Activated T-cell treated with anti-CD3 and anti-CD28 coated beads for 48 hours (primary cell): ENCODE results near the gene EIF4G3.
"Not testable (repeated sequence)": the region's sequence is repeated elsewhere in the genome, so short reads cannot be mapped to it uniquely, and the experiment has no call there.

Experiments
- DNase-seq: peaks from one replicate; pipeline ENCODE4 v3.0.0-alpha.2; 2020; ENCODE audit warnings: low read depth

EIF4G3 gene

DNA sequence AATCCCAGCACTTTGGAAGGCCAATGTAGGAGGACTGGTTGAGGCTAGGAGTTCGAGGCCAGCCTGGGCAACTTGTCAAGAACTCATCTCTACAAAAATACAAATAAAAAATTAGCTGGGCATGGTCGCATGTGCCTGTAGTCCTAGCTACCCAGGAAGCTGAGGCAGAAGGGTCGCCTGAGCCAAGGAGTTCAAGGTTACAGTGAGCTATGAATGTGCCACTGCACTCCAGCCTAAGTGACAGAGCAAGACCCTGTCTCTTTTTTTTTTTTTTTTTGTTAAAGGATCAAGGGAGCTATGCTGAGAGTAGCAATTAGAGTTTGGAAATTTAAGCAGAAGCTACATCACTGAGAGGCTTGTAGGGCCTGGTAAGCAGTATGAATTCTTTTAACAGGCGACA lies 70.9 kb downstream of the EIF4G3 start:
- DNase-seq, result no peak

DNA sequence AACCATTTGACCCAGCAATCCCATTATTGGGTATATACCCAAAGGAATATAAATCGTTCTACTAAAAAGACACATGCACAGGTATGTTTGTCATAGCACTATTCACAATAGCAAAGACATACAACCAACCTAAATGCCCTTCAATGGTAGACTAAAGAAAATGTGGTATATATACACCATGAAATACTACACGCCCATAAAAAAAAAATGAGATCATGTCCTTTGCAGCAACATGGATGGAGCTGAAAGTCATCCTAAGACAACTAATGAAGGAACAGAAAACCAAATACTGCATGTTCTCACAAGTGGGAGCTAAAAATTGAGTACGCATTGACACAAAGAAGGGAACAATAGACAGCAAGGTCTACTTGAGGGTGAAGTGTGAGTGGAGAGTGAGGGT lies 72.0 kb downstream of the EIF4G3 start:
- DNase-seq, result no peak

DNA sequence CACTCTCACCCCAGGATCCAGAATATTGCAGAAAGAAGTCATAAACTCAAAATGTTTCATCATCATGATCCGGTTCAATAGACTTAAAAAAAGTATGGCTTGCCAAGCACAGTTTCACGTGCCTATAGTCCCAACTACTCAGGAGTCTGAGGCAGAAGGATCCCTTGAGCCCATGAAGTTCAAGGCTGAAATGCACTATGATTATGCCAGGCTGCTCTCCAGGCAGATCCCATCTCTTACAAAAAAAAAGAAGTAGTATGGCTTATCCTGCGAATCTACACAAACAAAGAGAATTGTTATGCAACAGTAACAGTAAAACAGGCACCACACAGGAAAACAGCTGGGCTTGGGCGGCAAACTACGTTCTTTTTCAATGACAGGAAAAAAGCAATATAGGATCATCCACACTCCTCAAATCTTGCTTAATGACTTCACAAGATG lies 76.2 kb downstream of the EIF4G3 start:
- no peak for DNase-seq

DNA sequence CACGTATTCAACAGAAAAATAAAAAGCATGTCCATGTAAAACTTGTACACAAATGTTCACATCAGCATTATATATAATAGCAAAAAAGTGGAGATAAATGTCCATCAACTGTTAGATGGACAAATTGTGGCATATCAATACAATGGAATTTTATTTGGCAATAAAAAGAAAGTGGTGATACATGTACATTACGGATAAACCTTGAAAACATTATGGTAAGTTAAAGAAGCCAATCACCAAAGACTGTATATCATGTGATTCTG lies 76.9 kb downstream of the EIF4G3 start:
- no peak for DNase-seq

DNA sequence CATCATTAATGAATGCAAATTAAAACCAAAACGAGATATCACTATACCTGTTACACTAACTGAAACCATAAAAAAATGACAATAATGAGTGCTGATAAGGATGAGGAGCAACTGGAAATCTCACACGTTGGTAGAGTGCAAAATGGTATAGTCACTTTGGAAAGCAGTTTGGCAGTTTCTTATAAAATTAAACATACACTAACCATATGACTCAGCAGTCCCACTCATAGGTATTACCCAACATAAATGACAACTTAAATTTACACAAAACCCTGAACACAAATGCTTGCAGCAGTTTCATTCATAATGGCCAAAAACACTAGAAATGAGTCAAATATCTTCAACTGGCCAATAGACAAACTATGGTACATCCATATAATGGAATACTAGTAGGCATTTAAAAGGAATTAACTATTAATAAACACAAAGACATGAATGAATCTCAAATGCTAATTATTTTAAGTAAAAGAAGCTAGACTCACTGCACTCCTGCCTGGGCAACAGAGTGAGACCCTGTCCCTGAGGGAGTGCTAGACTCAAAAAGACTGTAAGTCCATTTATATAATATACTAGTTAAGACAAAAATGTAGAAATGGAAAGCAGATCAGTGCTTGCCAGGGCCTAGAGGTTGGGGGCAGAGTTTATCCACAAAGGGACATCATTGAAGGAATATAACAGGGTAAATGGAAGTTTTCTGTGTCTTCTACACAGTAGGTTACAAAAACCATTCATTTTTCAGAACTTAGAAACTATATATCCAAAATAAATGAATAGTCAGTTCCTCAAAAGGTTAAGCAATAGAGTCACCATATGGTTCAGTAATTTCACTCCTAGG lies 77.4 kb downstream of the EIF4G3 start:
- no peak for DNase-seq

DNA sequence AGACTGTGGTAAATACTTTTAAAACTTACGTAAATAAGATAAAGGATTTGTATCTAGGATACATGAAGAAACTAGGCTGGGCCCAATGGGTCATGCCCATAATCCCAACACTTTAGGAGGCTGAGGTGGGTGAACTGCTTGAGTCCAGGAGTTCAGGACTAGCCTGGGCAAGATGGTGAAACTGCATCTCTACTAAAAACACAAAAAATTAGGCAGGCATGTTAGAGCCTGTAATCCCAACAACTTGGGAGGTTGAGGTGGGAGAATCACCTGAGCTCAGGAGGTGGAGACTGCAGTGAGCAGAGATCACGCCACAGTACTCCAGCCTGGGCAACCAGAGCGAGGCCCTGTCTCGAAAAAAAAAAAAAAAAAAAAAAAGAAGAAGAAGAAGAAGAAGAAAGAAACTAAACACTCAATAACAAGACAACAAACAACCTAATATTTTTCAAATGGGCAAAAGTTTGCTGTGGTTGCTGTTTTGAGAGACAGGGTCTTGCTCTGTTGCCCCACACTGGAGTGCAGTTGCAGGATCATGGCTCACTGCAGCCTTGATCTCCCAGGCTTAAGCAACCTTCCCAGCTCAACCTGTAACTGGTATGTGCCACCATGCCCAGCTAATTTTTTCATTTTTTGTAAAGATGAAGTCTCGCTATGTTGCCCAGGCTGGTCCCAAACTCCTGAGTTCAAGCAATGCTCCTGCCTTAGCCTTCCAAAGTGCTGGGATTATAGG lies 78.3 kb downstream of the EIF4G3 start:
- no peak for DNase-seq

DNA sequence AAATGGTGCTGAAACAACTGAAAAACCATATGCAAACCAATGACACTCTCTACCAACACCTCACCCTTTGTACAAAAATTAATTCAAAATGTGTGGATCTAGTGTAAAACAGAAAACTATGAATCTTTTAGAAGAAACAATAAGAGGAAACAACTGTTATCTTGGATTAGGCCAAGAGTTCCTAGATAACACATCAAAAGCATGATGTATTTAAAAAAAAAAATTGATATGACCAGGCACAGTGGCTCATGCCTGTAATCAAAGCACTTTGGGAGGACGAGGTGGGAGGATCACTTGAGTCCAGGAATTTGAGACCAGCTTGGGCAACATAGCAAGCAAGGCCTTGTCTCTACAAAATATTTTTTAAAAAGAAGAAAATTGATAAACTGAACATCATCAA lies 79.0 kb downstream of the EIF4G3 start:
- no peak for DNase-seq

DNA sequence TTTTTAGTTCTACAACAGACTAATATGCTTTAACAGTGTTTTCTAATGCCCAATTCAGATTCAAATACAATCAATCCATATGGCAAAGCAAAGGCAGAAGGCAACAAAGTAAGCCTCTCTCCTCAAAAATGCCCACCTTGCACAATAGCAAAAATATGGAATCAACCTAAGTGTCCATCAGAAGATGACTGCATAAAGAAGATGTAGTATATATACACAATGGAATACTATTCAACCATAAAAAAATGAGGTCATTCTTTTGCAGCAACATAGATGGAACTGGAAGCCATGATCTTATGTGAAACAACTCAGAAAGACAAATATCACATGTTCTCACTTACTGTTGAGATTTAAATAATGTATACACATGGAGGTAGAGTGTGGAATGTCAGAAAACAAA lies 80.7 kb downstream of the EIF4G3 start:
- no peak for DNase-seq

DNA sequence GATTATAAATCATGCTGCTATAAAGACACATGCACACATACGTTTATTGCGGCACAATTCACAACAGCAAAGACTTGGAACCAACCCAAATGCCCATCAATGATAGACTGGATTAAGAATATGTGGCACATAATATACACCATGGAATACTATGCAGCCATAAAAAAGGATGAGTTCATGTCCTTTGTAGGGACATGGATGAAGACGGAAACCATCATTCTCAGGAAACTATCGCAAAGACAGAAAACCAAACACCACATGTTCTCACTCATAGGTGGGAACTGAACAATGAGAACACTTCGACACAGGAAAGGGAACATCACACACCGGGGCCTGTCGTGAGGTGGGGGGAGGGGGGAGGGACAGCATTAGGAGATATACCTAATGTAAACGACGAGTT lies 82.4 kb downstream of the EIF4G3 start:
- DNase-seq, result not testable (repeated sequence)

DNA sequence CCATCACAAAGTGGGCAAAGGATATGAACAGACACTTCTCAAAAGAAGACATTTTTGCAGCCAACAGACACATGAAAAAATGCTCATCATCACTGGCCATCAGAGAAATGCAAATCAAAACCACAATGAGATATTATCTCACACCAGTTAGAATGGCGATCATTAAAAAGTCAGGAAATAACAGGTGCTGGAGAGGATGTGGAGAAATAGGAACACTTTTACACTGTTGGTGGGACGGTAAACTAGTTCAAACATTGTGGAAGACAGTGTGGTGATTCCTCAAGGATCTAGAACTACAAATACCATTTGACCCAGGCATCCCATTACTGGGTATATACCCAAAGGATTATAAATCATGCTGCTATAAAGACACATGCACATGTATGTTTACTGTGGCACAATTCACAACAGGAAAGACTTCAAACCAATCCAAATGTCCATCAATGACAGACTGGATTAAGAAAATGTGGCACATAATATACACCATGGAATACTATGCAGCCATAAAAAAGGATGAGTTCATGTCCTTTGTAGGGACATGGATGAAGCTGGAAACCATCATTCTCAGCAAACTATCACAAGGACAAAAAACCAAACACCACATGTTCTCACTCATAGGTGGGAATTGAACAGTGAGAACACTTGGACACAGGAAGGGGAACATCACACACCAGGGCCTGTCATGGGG lies 83.3 kb downstream of the EIF4G3 start:
- DNase-seq, result not testable (repeated sequence)

DNA sequence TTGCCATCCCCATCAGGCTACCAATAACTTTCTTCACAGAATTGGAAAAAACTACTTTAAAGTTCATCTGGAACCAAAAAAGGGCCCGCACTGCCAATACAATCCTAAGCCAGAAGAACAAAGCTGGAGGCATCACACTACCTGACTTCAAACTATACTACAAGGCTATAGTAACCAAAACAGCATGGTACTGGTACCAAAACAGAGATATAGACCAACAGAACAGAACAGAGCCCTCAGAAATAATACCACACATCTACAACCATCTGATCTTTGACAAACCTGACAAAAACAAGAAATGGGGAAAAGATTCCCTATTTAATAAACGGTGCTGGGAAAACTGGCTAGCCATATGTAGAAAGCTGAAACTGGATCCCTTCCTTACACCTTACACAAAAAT lies 84.2 kb downstream of the EIF4G3 start:
- not testable (repeated sequence) for DNase-seq

DNA sequence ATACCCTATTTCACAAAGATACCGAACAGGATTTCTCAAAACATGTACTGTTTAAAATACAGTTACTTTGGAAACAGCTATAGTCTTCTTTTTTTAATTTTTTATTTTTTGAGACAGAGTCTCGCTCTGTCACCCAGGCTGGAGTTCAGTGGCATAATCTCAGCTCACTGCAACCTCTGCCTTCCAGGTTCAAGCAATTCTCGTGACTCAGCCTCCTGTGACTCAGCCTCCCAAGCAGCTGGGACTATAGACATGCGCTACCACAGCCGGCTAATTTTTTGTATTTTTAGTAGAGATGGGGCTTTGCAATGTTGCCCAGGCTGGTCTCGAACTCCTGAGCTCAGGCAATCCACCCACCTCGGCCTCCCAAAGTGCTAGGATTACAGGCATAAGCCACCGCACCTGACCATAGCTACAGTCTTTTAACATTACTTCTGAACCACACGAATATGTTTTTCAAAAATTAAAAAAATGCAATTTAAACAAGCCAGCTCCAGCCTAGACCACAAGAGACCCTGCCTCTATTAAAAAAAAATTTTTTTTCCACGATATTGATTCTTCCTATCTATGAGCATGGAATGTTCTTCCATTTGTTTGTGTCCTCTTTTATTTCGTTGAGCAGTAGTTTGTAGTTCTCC lies 85.5 kb downstream of the EIF4G3 start:
- DNase-seq, result not testable (repeated sequence)

DNA sequence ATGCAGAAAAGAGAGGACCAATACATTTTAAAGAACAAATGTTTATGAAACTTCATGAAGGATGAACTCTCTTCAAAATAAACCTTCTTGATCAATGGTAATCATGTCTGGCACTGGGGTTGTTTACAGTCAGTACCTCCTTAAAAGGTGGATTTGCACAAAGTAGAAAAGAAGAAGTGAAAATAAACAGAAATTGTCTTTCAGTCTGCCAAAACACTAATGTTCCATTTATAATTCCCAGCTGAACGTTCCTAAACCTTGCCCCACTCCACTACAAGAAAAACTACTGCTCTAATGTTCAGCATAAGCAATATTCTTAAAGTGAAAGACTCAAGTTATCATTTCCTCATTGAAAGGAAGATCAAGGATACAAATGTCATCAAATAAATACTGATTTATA lies 86.2 kb downstream of the EIF4G3 start:
- no peak for DNase-seq

DNA sequence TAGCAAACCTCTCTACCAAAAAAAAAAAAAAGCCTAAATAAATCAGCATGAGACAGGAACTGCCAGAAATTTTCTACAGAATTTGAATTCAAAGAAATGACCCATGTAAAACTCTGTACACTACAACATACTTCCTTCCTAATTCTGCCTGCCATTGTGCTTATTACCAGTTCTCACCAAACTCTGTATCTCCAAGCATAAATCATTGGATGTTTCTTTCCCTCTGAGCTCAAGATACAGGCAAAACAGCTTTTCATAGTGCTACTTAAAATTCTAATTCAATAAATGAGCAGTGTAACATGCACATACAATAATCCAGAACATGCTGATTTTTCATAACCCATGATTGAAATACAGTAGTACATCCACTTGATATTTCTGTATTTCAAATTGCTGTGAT lies 87.0 kb downstream of the EIF4G3 start:
- DNase-seq, result no peak

DNA sequence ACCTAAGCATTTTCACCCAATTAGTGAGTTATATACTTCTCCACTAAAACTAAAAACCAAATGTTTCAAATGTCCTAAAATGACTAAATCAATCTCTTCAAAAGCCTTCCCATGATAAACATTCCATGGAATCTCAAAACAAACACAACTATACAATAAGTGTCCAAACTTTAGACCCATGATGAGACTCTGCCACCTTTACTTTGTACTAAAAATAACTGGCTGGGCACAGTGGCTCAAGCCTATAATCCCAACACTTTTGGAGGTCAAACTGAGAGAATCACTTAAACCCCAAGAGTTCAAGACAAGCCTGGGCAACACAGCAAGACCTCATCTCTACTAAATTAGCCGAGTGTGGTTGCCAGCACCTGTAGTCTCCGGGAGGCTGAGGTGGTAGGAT lies 87.4 kb downstream of the EIF4G3 start:
- DNase-seq, result no peak

DNA sequence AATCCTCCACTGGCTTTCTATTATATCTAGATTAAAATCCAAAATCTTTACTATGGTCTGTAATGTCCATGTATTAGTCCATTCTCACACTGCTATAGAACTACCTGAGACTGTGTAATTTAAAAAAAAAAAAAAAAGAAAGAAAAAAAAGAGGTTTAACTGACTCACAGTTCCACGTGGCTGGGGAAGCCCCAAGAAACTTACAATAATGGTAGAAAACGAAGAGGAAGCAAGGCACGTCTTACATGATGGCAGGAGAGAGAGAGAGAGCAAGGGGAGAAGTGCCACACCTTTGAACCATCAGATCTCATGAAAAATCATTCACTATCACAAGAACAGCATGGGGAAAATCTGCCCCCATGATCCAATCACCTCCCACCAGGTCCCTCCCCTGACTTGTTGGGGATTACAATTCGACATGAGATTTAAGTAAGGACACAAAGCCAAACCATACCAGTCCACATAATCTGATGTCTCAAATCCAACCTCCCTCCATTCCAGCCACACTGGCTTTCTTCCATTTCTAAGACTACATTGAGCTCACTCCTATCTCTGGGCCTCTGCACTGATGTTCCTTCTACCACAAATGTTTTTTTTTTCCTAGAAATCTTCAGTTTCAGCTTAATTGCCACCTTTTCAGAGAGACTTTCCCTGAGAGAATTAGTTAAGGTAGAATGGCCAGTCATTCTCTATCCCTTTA lies 92.4 kb downstream of the EIF4G3 start:
- no peak for DNase-seq

DNA sequence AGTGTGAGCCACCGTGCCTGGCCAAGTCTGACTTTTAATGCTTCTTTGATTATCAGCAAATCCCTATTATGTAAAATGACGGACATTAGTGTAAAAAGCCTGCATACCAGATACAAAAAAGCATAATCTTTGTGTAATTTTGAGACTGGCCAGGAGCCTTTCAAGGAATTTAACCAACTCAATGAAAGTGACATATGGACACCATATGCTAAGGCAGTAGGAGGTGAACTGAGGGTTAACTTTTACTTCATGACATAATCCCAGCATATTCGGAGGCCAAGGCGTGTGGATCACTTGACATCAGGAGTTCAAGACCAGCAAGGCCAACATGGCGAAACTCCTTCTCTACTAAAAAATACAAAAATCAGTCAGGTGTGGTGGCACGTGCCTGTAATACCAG lies 94.6 kb downstream of the EIF4G3 start:
- DNase-seq, result no peak

DNA sequence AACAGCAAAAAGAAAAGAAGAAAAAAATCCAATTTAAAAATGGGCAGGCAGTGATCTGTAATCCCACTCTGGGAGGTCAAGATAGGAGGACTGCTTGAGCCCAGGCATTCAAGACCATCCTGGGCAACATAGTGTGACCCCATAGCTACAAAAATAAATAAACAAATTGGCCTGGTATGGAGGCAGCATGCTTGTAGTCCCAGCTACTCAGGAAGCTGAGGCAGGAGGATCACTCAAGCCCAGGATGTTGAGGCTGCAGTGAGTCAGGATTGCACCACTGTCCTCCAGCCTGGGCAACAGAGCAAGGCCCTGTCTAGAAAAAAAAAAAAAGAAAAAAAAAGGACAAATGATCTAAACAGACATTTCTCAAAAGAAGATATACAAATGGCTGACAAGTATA lies 99.6 kb downstream of the EIF4G3 start:
- DNase-seq, result no peak

DNA sequence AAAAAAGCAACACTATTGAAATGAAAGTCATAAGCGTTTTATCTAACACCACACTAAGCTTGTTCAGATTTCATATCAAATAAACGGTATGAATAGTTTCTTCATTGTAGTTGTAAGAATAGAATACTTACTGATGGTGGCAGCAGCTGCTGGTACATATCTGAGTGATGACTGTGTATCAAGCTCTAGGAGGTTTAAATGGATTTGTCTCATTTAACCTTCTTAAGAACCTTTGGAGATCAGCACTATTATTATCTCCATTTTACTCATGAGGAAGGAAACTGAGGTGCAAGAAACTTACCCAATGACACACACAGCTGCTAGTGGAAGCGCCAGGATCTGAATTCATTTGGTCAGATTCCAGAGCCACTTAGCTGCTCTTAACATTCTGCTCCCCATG lies 104.0 kb downstream of the EIF4G3 start:
- no peak for DNase-seq

DNA sequence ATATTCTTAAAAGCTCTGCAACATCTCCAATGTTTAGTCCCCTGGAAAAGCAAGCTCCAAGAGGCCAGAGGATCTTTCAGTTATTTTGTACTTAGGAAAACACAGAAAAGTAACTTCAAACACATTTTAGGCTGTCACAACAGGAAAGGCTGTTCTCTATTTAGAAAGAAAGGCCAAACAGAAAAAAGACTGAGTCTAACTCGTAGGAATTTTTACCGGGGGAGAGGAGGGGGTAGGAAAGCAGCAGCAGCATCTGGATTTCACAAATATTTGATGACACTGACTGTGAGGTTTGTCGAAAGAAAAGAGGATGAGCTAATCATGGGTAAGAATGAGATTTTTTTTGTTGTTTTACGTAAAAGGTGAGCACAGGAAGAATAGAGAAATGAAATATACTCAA lies 107.1 kb downstream of the EIF4G3 start:
- no peak for DNase-seq

DNA sequence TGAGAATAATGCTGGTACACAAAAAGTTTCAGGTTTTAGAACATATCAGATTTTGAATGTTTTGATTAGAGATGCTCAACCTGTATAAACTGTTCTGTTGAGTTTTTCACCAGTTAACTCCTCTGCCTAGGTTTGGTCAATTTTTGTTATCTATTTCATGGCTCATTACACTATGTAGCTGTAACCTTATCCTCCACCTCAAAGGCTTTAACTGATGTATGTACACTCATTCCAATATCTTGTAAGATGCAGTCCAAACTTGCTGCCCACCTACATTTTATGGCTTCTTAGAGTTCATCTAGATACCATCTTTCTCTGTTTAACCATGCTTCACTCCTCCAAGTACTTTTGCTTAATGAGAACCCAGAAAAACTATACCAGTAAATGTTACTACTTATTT lies 107.8 kb downstream of the EIF4G3 start:
- no peak for DNase-seq

DNA sequence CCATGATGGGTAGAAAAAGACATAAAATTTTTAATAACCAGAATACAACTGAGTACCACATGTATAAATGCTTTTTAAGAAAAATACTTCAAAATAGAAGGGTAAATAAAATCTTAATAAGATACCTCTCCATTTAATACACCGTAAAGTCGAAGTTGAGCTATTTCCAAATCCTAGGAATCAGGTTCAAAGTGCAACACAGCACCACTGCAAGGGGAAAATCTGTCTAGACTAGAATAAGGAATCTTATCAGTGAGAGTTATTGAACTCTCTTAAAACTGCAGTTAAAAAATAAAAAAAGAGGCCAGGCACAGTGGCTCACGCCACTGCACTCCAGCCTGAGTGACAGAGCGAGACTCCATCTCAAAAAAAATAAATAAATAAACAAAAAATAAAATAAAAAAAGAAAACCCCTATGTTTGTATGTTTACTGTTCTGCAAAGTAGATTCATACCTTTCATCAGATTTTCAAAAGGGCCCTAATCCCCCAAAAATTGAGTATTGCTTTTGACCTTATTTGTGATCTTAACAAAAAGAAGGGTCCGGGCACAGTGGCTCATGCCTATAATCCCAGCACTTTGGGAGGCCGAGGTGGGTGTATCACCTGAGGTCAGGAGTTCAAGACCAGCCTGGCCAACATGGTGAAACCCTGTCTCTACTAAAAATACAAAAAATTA lies 109.0 kb downstream of the EIF4G3 start:
- DNase-seq, result no peak
